GM19328 (cell line): ENCODE measurements around the gene PLEKHG4B.
"Not testable (repeated sequence)": the region's sequence is repeated elsewhere in the genome, so short reads cannot be mapped to it uniquely, and the experiment has no call there.

Source experiments
- ATAC-seq: cut with Tn5 transposase; IDR thresholded peaks from one replicate; pipeline ENCODE4 v1.9.1; 2021; ENCODE audit warnings: mild to moderate bottlenecking, moderate library complexity; ENCODE audit not compliant: unreplicated experiment

The PLEKHG4B gene

DNA sequence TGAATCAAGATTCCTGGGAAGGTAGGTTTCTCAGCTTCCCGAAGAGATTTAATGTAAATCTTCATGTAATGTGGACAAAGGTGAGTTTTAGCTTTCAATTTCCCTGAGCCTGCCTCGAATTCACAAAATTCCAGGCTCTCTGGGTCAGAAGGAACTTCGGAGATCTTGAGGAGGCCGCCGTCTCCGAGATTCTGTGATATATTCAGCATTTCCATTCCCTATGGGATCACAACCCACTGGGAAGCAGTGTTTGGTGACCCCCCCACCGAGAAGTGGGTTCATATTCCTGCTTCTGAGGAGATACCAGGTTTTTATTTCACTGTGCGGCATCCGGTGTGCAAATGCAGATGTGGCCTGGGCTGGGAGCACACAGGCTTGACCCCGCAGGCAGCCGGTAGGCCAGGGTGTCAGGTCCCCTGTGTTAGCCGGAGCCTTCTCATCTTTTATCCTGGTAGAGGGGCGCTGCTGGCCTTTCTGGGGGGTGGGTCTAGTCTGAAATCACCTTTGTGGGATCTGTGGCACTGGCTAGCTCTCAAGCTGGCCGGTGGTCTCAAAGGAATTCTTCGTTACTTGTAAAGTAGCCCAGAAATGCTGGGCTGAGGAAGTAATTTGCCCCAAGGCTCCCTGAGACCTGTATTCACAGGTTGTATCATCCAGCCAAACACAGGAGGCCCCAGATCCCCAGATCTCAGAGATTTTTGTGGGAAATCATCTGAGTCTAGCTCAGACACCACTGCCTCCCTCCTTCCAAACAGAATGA lies 1.4 kb downstream of the PLEKHG4B start:
- ATAC-seq = no peak

DNA sequence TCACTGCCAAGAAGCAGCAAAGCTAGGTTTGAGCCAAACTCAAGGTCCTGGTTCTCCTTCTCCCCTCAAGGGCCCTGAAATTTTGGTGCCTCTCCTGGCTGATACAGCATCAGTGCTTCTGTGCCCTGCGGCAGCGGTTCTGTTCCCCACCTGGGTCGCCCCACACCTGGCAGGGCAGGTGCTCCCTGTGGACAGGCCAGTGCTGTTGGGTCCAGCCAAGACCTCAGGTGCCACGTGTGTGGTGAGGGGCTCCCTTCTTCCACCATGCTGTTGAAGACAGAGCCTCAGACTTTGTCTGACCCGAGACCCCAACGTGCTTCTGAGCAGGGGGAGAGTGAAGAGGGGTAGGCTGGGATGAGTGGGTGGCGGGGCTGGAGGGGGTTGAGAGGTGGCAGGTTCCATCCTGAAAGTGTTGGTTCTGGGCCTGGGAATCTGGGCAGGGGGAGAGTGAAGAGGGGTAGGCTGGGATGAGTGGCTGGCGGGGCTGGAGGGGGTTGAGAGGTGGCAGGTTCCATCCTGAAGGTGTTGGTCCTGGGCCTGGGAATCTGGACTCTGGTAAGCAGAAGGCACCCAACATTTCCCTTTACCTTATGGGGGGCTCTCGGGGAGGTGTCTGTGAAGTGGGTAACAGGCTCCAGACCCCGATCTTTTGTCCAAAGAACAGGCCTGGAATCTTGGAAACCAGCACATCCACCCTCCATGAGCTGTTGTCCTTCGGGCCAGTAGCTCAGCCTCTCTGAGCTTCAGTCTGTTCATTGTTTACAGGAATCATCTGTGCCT lies 2.3 kb downstream of the PLEKHG4B start:
- ATAC-seq = no peak

DNA sequence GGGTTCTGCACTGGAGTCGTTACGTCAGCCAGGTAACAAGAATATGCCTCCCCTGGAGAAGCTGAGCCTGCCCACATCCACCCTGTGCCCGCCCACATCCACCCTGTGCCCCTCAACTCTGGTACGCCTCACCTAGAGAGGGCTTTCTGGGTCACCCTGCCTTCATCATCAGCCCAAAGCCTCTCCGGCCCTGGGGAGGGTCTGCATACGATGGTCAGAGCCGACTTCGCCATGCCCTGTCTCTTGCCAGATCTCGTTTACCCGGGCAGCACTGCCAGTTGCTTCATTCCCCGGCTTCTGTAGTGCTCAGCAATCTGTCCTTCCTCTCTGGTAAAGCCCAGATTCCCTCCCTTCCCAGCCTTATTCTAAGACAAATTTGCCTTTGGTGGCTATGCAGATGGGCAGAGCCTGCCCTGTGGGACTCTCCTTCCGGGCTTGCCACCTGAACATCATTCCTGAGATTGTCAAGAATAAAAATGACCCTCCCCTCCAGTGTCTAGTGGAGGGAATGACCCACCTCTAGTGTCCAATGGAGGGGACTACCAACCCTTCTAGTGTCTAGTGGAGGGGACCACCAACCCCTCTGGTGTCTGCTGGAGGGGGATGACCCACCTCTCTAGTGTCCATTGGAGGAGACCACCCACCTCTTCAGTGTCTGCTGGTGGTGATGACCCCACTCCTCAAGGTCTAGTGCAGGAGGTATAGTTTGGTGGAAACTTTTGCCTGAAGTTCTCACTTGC lies 3.4 kb downstream of the PLEKHG4B start:
- no peak for ATAC-seq

DNA sequence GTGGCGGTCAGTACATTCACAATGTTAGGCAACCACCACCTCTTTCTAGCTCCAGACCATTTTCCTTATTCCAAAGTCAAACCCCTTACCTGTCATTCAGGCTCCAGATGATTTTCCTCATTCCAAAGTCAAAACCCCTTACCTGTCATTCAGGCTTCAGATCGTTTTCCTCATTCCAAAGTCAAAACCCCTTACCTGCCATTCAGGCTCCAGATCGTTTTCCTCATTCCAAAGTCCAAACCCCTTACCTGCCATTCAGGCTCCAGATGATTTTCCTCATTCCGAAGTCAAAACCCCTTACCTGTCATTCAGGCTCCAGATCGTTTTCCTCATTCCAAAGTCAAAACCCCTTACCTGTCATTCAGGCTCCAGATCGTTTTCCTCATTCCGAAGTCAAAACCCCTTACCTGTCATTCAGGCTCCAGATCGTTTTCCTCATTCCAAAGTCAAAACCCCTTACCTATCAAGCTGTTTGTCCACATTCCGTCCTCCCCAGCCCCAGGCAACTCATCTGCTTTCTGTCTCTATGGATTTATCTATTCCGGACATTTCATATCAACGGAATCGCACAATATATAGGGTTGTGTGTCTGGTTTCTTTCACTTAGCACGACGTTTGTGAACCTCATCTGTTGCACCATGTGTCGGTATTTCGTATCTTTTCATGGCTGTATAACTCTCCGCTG lies 5.2 kb downstream of the PLEKHG4B start:
- no peak for ATAC-seq

DNA sequence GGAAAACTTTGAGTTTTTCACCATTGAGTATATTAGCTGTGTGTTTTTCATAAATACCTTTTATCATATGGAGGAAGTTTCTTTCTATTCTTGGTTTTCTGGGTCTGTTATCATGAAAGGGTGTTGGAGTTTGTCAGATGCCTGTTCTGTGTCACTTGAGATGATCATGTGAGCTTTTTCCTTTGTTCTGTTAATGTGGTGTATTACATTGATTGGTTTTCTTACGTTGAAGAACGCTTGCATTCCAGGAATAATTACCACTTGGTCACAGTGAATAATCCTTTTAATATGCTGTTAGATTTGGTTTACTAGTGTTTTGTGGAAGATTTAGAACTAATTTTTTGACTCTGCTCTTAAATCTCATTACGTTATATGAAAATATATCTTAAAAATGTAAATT lies 7.8 kb downstream of the PLEKHG4B start:
- ATAC-seq = no peak

DNA sequence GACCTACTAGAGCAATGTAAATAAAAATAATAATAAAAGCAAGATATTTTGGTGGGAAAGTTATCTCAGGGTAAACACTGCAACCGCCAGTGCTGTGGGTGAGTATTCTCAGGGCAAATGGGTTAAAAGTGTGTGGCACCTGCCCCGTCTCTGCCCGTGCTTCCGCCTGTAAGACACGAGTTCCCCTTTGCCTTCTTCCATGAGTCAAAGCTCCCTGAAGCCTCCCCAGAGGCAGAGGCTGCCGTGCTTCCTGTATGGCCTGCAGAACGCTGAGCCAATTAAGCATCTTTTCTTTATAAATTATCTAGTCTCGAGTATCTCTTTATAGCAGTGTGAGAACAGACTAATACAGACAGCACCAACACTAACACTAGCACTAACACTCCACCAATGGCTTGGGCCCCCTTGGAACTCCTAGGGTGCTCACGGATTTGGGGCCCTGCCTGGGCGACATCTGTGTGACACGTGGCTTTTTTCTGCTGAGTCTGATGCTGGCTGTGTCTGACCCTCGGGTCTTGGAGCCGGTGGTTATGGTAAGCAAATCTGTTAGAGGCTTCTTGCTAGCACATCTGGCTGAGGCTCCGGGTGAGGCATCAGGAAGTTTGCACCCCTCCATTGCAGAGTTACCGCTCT lies 10.6 kb downstream of the PLEKHG4B start:
- ATAC-seq = no peak

DNA sequence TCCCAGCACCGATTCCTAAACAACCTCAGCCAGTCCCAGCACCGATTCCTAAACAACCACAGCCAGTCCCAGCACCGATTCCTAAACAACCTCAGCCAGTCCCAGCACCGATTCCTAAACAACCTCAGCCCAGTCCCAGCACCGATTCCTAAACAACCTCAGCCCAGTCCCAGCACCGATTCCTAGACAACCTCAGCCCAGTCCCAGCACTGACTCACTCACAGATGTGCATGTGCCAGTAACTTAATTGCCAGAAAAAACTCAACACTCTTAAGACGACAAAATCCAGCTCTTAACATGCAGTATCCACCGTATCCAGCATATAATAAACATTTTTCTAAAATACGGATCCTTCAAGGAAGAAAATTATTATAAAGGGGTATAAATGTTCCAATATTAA lies 12.1 kb downstream of the PLEKHG4B start:
- not testable (repeated sequence) for ATAC-seq

DNA sequence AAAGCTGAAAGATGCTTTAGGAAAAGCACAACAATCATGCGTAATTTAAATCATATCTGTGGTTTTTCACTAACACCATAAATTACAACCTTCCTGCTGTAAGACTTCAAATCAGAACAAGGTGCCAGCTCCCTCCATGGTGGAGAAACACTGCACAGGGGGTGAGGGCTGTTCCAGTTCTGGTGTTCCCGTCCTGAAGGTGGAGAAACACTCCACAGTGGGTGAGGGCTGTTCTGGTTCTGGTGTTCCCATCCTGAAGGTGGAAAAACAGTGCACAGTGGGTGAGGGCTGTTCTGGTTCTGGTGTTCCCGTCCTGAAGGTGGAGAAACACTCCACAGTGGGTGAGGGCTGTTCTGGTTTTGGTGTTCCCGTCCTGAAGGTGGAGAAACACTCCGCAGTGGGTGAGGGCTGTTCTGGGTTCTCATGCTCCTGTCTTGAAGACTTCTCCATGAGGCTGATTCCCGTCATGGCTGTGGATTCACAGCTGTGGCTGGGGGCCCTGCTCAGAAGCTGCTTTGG lies 12.9 kb downstream of the PLEKHG4B start:
- ATAC-seq = no peak

DNA sequence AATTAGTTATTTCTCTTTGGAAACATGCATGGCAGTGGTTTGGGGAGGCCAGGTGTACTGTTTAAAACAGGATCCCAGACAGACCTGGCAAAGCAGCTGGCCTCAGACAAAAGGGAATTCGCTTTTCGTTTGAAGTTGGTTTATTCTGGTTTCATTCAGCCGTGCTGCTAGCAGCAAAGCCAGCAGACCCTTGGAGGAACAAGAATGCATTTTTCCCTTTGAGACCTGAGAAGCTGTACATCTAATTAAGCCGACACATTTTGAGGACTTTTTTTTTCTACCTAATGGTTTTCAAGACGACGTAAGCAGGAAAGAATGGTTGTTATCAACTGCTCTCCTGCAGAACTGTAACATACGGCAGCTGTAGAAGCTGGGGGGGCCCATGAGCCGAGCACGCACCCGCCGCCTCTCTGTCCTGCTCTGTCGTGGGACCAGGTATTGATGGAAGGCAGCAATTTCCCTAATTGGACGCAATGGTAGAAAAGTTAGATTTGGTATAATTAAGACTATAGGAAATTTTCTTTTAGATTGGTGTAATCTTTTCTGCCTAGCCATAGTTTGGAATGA lies 13.6 kb downstream of the PLEKHG4B start:
- no peak for ATAC-seq

DNA sequence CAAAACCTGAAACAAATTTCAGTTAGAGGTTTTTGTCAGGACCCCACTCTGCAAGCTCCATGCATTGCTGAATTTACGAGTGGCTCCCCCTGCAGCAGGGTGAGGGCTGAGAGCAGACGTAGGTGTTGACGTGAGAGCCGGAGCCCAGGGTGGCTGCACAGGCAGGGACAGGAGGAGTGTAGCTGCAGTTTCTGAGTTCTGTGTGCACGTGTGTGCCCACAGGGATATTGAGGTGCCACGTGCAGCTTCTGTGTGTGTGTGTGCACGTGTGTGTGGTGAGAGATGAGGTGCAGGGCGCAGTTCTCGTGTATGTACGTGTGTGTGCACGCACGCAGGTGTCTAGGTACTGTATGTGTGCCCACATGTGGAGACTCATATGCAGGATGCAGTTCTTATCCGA lies 14.6 kb downstream of the PLEKHG4B start:
- no peak for ATAC-seq

DNA sequence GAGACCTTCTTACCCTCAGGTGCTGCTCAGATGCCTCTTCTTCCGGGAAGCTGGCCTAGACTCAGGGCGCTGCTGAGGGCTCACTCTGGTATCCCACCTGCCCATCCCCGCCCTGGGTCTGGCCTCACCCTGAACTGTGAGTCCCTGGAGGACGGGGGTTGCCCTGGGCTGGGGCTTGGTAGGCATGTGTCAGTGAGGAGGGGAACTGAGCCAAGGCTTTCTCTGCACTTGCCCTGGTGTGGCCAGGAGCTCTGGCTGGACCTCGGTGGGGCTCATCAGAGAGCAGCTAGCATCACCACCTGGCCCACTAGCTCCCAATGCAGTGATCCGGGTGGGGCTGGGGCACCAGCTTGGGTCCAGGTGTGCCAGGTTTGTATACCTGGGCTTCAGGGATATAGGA lies 15.6 kb downstream of the PLEKHG4B start:
- ATAC-seq = no peak

DNA sequence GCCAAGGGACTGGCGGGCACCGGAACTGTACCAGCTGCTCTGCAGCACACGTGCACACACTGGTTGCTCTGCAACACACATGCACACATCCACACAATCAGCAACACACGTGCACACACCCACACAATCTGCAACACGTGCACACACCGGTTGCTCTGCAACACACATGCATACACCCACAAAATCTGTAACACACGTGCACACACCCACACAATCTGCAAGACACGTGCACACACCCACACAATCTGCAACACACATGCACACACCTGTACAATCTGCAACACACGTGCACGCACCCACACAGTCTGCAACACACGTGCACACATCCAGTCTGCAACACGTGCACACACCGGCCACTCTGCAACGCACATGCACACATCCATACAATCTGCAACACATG lies 17.9 kb downstream of the PLEKHG4B start:
- ATAC-seq = no peak

DNA sequence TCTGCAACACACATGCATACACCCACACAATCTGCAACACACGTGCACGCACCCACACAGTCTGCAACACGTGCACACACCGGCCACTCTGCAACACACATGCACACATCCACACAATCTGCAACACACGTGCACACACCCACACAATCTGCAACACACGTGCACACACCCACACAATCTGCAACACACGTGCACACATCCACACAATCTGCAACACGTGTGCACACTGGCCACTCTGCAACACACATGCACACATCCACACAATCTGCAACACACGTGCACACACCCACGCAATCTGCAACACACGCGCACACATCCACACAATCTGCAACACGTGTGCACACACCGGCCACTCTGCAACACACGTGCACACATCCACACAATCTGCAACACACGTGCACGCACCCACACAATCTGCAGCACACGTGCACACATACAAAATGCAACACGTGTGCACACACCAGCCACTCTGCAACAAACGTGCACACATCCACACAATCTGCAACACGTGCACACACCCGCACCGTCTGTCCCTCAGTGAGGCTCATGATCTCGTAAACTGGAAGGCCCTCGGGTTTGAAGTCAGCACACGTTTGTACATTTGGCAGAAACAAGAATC lies 18.4 kb downstream of the PLEKHG4B start:
- ATAC-seq = no peak

DNA sequence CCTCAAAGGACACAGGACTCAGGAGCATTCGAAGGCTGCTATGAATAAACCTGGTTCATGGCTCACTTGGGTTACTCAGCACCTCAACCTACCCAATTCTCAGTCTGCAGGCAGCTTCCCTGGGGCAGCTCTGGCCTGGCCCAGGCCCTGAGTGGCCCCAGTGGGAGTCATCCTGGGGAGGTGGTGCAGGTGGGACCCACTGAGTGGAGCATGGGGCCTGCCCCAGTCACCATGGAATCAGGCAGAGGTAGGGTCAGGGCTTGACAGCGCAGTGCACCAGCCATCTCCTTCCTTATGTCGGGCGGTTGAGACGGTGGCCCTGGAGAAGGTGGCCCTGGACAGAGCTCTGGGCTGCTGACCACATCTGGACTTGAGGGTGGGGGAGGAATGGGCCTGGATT lies 19.2 kb downstream of the PLEKHG4B start:
- ATAC-seq = no peak

DNA sequence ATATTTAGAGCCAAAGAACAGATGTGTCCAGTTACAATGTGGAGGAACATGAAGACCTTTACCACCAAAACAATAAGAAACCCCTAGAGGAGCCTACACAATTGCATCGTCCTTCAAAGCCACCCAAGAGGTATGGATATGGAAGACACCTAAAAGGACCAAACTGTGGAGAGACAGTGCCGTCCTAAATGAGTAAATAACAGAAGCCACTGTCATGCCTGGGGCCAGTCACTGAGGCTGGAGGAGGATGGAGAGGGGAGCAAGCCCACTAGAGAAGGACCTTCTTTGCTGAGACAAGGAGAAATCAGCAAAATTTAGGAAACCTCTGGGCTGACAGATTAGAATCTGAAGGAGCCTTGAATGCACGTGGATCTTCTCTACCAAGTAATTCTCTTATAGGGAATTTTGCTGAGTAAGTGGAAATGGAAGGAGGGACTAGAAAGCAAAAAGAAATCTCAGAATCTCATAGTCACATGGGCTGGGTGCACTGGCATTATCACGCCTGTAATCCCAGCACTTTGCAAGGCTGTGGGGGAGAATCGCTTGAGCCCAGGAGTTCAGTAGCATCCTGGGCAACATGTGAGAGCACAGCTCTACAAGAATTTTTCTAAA lies 27.6 kb downstream of the PLEKHG4B start:
- ATAC-seq = no peak

DNA sequence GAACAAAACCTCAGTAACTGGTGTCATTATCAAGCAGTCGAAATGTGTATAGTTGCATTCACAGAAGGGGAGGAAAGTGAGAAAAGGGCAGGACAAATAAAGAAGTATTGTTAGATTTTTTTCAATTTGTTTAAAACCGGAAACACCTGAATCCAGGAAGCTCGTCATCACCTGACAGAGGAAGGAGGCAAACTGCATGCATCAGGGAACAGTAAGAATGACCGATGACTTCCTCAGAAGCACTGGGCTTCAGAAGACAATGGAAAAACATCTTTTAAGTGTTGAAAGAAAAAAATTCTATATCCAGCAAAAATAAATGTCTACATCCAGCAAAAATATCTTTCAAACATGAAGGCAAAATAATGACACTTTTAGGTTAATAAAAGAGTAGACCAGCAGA lies 29.5 kb downstream of the PLEKHG4B start:
- ATAC-seq = no peak

DNA sequence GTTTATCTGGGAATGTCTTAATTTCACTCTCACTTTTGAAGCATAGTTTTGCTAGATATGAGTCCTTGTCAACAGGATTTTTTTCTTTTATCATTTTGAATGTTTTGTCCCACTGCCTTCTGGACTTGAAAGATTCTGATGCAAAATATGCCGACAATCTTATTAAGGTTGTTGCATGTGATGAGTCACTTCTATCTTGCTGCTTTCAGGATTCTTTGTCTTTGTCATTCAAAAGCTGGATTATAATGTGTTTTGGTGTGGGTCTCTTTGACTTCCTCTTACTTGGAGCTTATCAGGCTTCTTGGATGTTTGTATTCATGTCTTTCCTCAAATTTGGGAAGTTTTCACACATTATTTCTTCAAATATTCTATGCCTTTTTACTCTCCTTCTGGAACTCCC lies 33.8 kb downstream of the PLEKHG4B start:
- no peak for ATAC-seq

DNA sequence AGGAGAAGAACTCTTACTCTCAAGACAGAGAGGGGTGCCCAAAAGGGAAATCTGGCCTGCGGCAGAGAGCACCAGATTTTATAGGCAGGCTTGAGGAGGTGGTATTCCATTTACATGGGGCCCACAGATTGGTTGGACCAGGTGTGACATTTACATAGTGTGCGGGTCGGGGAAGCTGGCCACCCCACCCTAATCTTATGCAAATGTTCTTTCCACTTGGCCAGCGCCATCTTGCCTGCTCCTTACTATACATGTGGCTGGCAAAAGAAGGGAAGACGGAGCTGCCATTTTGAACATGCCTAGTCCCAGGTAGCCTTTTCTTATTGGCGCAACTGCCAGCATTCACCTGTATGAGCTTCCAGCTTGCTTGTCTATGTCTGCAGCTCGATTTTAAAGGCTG lies 34.8 kb downstream of the PLEKHG4B start:
- no peak for ATAC-seq

DNA sequence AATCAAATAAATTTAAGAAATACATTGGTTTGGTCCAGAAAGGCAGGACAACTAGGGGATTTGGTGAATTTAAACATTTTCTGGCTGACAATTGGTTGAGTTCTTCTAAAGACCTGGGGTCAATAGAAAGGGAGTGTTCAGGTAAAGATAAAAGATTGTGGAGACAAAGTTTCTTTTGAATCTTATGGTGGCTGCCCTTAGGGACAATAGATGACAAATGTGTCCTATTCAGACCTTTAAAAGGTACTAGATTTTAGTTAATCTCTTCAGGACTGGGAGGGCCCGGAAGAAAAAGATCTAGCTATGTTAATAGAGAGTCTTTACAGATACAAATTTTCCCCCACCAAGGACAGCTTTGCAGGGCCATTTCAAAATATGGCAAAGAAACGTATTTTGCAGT lies 35.9 kb downstream of the PLEKHG4B start:
- no peak for ATAC-seq
